Keratinocyte (primary cell): ENCODE data around the gene KCNQ1OT1. TPM values are rescaled to one million over a fixed set of nuclear protein-coding genes. Genes with fewer than 3 reads are reported as not detected.

Experiments used
- DNase-seq: peaks from one replicate; pipeline ENCODE4 v3.0.0-alpha.2; 2011; ENCODE audit warnings: low read depth, missing footprints, low spot score
- FAIRE-seq: peaks from 2 replicates; lab custom pipeline; 2011; peaks lifted over from hg19 to GRCh38; lab: Jason Lieb, UNC
- H2AFZ ChIP-seq: 2 replicates; pipeline ENCODE4 v1.6.0; 2012; ENCODE audit warnings: low read length, control low read depth, inconsistent platforms; ENCODE audit not compliant: control insufficient read depth
- H3K27ac ChIP-seq: 2 replicates; pipeline ENCODE4 v1.5.1; 2011; ENCODE audit warnings: low read length; ENCODE audit not compliant: control insufficient read depth, insufficient read depth
- H3K27me3 ChIP-seq: 3 replicates; pipeline ENCODE4 v1.6.0; 2011; ENCODE audit warnings: low read length; ENCODE audit not compliant: control insufficient read depth, insufficient read depth; ENCODE audit errors: extremely low read depth
- H3K36me3 ChIP-seq, 2 experiments: 2 replicates in 1 of 2; 3 replicates in 1 of 2; pipeline ENCODE4 v1.5.1; 2011; ENCODE audit warnings: low read length in 2 of 2, mild to moderate bottlenecking in 1 of 2; ENCODE audit not compliant: control insufficient read depth in 2 of 2, insufficient read depth in 2 of 2; ENCODE audit errors: extremely low read depth in 1 of 2
- H3K4me1 ChIP-seq: 3 replicates; pipeline ENCODE4 v1.5.1; 2011; ENCODE audit warnings: low read length; ENCODE audit not compliant: control insufficient read depth, insufficient read depth; ENCODE audit errors: extremely low read depth
- H3K4me2 ChIP-seq: 3 replicates; pipeline ENCODE4 v1.6.0; 2011; ENCODE audit warnings: low read depth, low read length; ENCODE audit not compliant: control insufficient read depth, insufficient read depth; ENCODE audit errors: extremely low read depth
- H3K4me3 ChIP-seq, 3 experiments: fragments of 200-600 bp in 1 of 3; sonication (generic) in 1 of 3; 2 replicates in 2 of 3; 3 replicates in 1 of 3; pipeline ENCODE4 v1.5.1; 2011 to 2016; ENCODE audit warnings: low read length in 3 of 3, mild to moderate bottlenecking in 3 of 3, control low read depth in 2 of 3, inconsistent platforms in 1 of 3, low read depth in 1 of 3, mixed read lengths in 1 of 3, mixed run types in 1 of 3, moderate library complexity in 1 of 3; ENCODE audit not compliant: control insufficient read depth in 2 of 3, insufficient read depth in 2 of 3; ENCODE audit errors: extremely low read depth in 1 of 3
- H3K79me2 ChIP-seq: 2 replicates; pipeline ENCODE4 v1.6.0; 2012; ENCODE audit warnings: low read length; ENCODE audit not compliant: control insufficient read depth, insufficient read depth
- H3K9ac ChIP-seq: 3 replicates; pipeline ENCODE4 v1.6.0; 2011; ENCODE audit warnings: low read length; ENCODE audit not compliant: control insufficient read depth, insufficient read depth; ENCODE audit errors: extremely low read depth
- H3K9me1 ChIP-seq: 3 replicates; pipeline ENCODE4 v1.6.0; 2011; ENCODE audit warnings: low read length; ENCODE audit not compliant: control insufficient read depth, insufficient read depth; ENCODE audit errors: extremely low read depth
- H3K9me3 ChIP-seq: 2 replicates; pipeline ENCODE4 v1.5.1; 2012; ENCODE audit warnings: low read depth, low read length; ENCODE audit not compliant: control insufficient read depth
- H4K20me1 ChIP-seq: 3 replicates; pipeline ENCODE4 v1.6.0; 2011; ENCODE audit warnings: low read length; ENCODE audit not compliant: control insufficient read depth, insufficient read depth; ENCODE audit errors: extremely low read depth
- EZH2 ChIP-seq: IDR thresholded peaks from one replicate; pipeline ENCODE4 v1.6.1; 2012; ENCODE audit warnings: inconsistent platforms, mild to moderate bottlenecking, low read length, moderate library complexity
- dilution Hi-C: fragments of 300-500 bp; cut with MboI; formaldehyde crosslinking; loops from one replicate; pipeline ENCODE4 v1.7.0; 2020; ENCODE audit warnings: low sequenced_read_pairs; ENCODE audit not compliant: extremely low pct_ligation_motif_present
- polyA plus RNA-seq, 5 experiments: library from polyadenylated mRNA; depleted of rRNA in 3 of 5; stranded (reverse) in 3 of 5; stranded (forward) in 1 of 5; unstranded in 1 of 5; fragments of >200 nt; gene quantifications; 1 replicate in 1 of 5; 2 replicates in 3 of 5; 3 replicates in 1 of 5; pipeline versions ENCODE4 v1.2.1 to v1.2.3, GENCODE V29; 2011 to 2012; ENCODE audit warnings: missing spikeins in 2 of 5, low read depth in 1 of 5, low replicate concordance in 1 of 5
- TF ChIP-seq, protein P1 (sequence below), 3 experiments: IDR thresholded peaks in 1 of 3; conservative IDR thresholded peaks in 1 of 3; optimal IDR thresholded peaks in 1 of 3; 2 replicates in 2 of 3; 3 replicates in 1 of 3; pipeline versions ENCODE3 to v1.5.1; 2011; ENCODE audit warnings: low read length in 3 of 3, mild to moderate bottlenecking in 3 of 3, moderate library complexity in 2 of 3, control low read depth in 1 of 3, inconsistent platforms in 1 of 3; ENCODE audit not compliant: insufficient read depth in 2 of 3; ENCODE audit errors: extremely low read depth in 1 of 3

KCNQ1OT1 gene
- polyA plus RNA-seq, 1 donor (not counting 4 experiments of a cell fraction or from before 2014, with no cell fraction given): 0.07 TPM

- Histone ChIP-seq H3K9me1 (no peaks in the 10 kb centered on the region), H3K79me2 (no peaks in the 10 kb centered on the region), H3K4me2 (no peak overlapping the region), H3K9me3 (no peaks in the 10 kb centered on the region), H3K4me3 (no peak overlapping the region), H3K4me1 (no peaks in the 10 kb centered on the region), H3K36me3 (no peaks in the 10 kb centered on the region), H3K9ac (no peak overlapping the region), H3K27ac (no peak overlapping the region), H4K20me1 (peaks cover 3% of the 10 kb centered on the region), H2AFZ (no peak overlapping the region), H3K27me3 (no peaks in the 10 kb centered on the region)
- dilution Hi-C loops: no loop called here
- TF ChIP-seq EZH2: no peak
- TF ChIP-seq, protein P1, sequence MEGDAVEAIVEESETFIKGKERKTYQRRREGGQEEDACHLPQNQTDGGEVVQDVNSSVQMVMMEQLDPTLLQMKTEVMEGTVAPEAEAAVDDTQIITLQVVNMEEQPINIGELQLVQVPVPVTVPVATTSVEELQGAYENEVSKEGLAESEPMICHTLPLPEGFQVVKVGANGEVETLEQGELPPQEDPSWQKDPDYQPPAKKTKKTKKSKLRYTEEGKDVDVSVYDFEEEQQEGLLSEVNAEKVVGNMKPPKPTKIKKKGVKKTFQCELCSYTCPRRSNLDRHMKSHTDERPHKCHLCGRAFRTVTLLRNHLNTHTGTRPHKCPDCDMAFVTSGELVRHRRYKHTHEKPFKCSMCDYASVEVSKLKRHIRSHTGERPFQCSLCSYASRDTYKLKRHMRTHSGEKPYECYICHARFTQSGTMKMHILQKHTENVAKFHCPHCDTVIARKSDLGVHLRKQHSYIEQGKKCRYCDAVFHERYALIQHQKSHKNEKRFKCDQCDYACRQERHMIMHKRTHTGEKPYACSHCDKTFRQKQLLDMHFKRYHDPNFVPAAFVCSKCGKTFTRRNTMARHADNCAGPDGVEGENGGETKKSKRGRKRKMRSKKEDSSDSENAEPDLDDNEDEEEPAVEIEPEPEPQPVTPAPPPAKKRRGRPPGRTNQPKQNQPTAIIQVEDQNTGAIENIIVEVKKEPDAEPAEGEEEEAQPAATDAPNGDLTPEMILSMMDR (optimal IDR thresholded peaks at IDR 0.05 in 1 of 3, IDR thresholded peaks at IDR 0.05 in 1 of 3, conservative IDR thresholded peaks at IDR 0.05 in 1 of 3; ENCODE audit: extremely low read depth in 1 of 3, insufficient read depth in 2 of 3, low read length in 3 of 3): no peak
- no peak for FAIRE-seq
- DNase-seq: no peak
Observed at GRCh38 chr11:2670541-2671100, 29.2 kb downstream of the KCNQ1OT1 start.

GRCh38 chr11:2669634-2670469 is 29.9 kb downstream of the KCNQ1OT1 start:
- Histone ChIP-seq H3K9me3 (no peaks in the 10 kb centered on the region), H3K9ac (no peak overlapping the region), H3K4me3 (no peak overlapping the region), H2AFZ (no peak overlapping the region), H3K4me1 (no peaks in the 10 kb centered on the region), H3K27ac (no peak overlapping the region), H3K36me3 (no peaks in the 10 kb centered on the region), H3K9me1 (no peaks in the 10 kb centered on the region), H4K20me1 (peaks cover 3% of the 10 kb centered on the region), H3K27me3 (no peaks in the 10 kb centered on the region), H3K79me2 (no peaks in the 10 kb centered on the region), H3K4me2 (no peak overlapping the region)
- TF ChIP-seq, protein P1 (optimal IDR thresholded peaks at IDR 0.05 in 1 of 3, IDR thresholded peaks at IDR 0.05 in 1 of 3, conservative IDR thresholded peaks at IDR 0.05 in 1 of 3; ENCODE audit: extremely low read depth in 1 of 3, insufficient read depth in 2 of 3, low read length in 3 of 3): no peak
- no peak for TF ChIP-seq EZH2
- dilution Hi-C loops: no loop called here
- FAIRE-seq: no peak
- DNase-seq: no peak
